Thymus (tissue), 11 donors: ENCODE measurements around the gene HEXD. TPM values are rescaled to one million over a fixed set of nuclear protein-coding genes. Genes with fewer than 3 reads are reported as not detected.

Experiments used
- DNase-seq, 9 donors: peaks; one replicate each; pipeline ENCODE4 v3.0.0-alpha.2; 2013; ENCODE audit warnings: low spot score in 9 of 9, low read depth in 6 of 9, missing footprints in 1 of 9
- H3K27ac ChIP-seq, 2 donors: one replicate each; pipeline ENCODE4 v1.5.1; 2013; ENCODE audit warnings: control low read depth in 1 of 2, low read depth in 1 of 2, low read length in 1 of 2, mild to moderate bottlenecking in 1 of 2, moderate library complexity in 1 of 2
- H3K27me3 ChIP-seq, 2 donors: one replicate each; pipeline ENCODE4 v1.5.1; 2013; ENCODE audit warnings: low read length in 1 of 2; ENCODE audit not compliant: control insufficient read depth in 2 of 2, insufficient read depth in 1 of 2
- H3K36me3 ChIP-seq, 2 donors: one replicate each; pipeline ENCODE4 v1.5.1; 2013; ENCODE audit warnings: low read length in 1 of 2, mild to moderate bottlenecking in 1 of 2, moderate library complexity in 1 of 2; ENCODE audit not compliant: control insufficient read depth in 2 of 2, insufficient read depth in 2 of 2
- H3K4me1 ChIP-seq, 2 donors: one replicate each; pipeline ENCODE4 v1.5.1; 2013; ENCODE audit warnings: low read length in 2 of 2; ENCODE audit not compliant: control insufficient read depth in 2 of 2, insufficient read depth in 2 of 2
- H3K4me3 ChIP-seq, 2 donors: one replicate each; pipeline ENCODE4 v1.5.1; 2013; ENCODE audit warnings: low read length in 2 of 2, control low read depth in 1 of 2, mild to moderate bottlenecking in 1 of 2
- H3K9me3 ChIP-seq, 2 donors: one replicate each; pipeline ENCODE4 v1.5.1; 2013; ENCODE audit warnings: low read length in 1 of 2, mild to moderate bottlenecking in 1 of 2; ENCODE audit not compliant: control insufficient read depth in 2 of 2, insufficient read depth in 1 of 2
- WGBS: extraction: QIAGEN DNeasy Blood & Tissue Kit; methylation state at CpG from one replicate; pipeline ENCODE4 v1.1.7; 2013; 5-methylcytosine and 5-hydroxymethylcytosine counted together
- polyA plus RNA-seq: library from polyadenylated mRNA; stranded (reverse); fragments of 200-250 nt; gene quantifications from one replicate; pipeline ENCODE4 v1.2.3, GENCODE V29; 2013
- total RNA-seq: library from RNA; stranded (reverse); fragments of 120-200 nt; gene quantifications from one replicate; pipeline ENCODE4 v1.2.4, GENCODE V29; 2013
- donor health status: healthy.

The HEXD gene
- total and polyA plus RNA-seq, 2 donors, result 15.9 to 186 TPM

GRCh38 chr17:82392209-82392920 lies 25.8 kb upstream of the HEXD start:
- H3K4me3 ChIP-seq, result no peak overlapping the region
- H3K27ac ChIP-seq, result no peak overlapping the region
- peaks cover 2 to 9% of the 10 kb centered on the region in 2 donors for H3K27me3 ChIP-seq
- H3K9me3 ChIP-seq, result no peaks in the 10 kb centered on the region
- no peaks in the 10 kb centered on the region for H3K4me1 ChIP-seq
- 97% methylated on average over 28 of the region's 28 CpGs for WGBS
- no peak for DNase-seq
- peaks cover 2 to 19% of the 10 kb centered on the region in 2 donors for H3K36me3 ChIP-seq

- H3K27me3 ChIP-seq, result peaks cover 0 to 4% of the 10 kb centered on the region in 2 donors
- peaks cover 2 to 19% of the 10 kb centered on the region in 2 donors for H3K36me3 ChIP-seq
- no peak overlapping the region for H3K27ac ChIP-seq
- WGBS, result 97% methylated on average over 15 of the region's 15 CpGs
- no peak for DNase-seq
- H3K4me1 ChIP-seq, result no peaks in the 10 kb centered on the region
- H3K4me3 ChIP-seq, result no peak overlapping the region
- no peaks in the 10 kb centered on the region for H3K9me3 ChIP-seq
Measured at GRCh38 chr17:82392941-82393340, 25.2 kb upstream of the HEXD start.

- H3K27me3 ChIP-seq, result no peaks in the 10 kb centered on the region
- peaks cover 2 to 3% of the 10 kb centered on the region in 2 donors for H3K4me1 ChIP-seq
- H3K9me3 ChIP-seq, result no peaks in the 10 kb centered on the region
- peaks cover 2 to 19% of the 10 kb centered on the region in 2 donors for H3K36me3 ChIP-seq
- WGBS, result 96% methylated on average over 12 of the region's 12 CpGs
- H3K27ac ChIP-seq, result no peak overlapping the region
- no peak overlapping the region for H3K4me3 ChIP-seq
- no peak for DNase-seq
Measured at GRCh38 chr17:82394278-82394677, 23.9 kb upstream of the HEXD start.

GRCh38 chr17:82396601-82397435 lies 21.3 kb upstream of the HEXD start:
- DNase-seq, result no peak
- WGBS, result 92% methylated on average over 19 of the region's 19 CpGs
- Histone ChIP-seq H3K27ac (no peak overlapping the region), H3K4me3 (no peak overlapping the region), H3K4me1 (peaks cover 13 to 24% of the 10 kb centered on the region in 2 donors), H3K36me3 (peaks cover 2 to 20% of the 10 kb centered on the region in 2 donors), H3K9me3 (peaks cover 0 to 3% of the 10 kb centered on the region in 2 donors), H3K27me3 (no peaks in the 10 kb centered on the region)

- no peak overlapping the region for H3K27ac ChIP-seq
- WGBS, result 96% methylated on average over 38 of the region's 38 CpGs
- peaks cover 2 to 16% of the 10 kb centered on the region in 2 donors for H3K36me3 ChIP-seq
- H3K4me3 ChIP-seq, result no peak overlapping the region
- no peaks in the 10 kb centered on the region for H3K27me3 ChIP-seq
- peaks cover 0 to 3% of the 10 kb centered on the region in 2 donors for H3K9me3 ChIP-seq
- no peak for DNase-seq
- H3K4me1 ChIP-seq, result peaks cover 13 to 28% of the 10 kb centered on the region in 2 donors
Measured at GRCh38 chr17:82397449-82398335, 20.5 kb upstream of the HEXD start.

- WGBS, result 95% methylated on average over 13 of the region's 13 CpGs
- H3K27ac ChIP-seq, result no peak overlapping the region
Measured at GRCh38 chr17:82399041-82399441, 19.1 kb upstream of the HEXD start.

GRCh38 chr17:82399601-82400101 lies 18.5 kb upstream of the HEXD start:
- Histone ChIP-seq H3K36me3 (peaks cover 4 to 10% of the 10 kb centered on the region in 2 donors), H3K4me3 (no peak overlapping the region), H3K27ac (no peak overlapping the region), H3K9me3 (peaks cover 0 to 3% of the 10 kb centered on the region in 2 donors), H3K4me1 (peaks cover 13 to 33% of the 10 kb centered on the region in 2 donors), H3K27me3 (no peaks in the 10 kb centered on the region)
- DNase-seq, result peak in 3 of 9 donors; percentile 22 to 52 (median 31)
- 87% methylated on average over 18 of the region's 18 CpGs for WGBS

More at GRCh38 chr17:82399041-82399441, 19.1 kb upstream of the HEXD start:
- no peak for DNase-seq
- no peak overlapping the region for H3K4me3 ChIP-seq
- H3K9me3 ChIP-seq, result peaks cover 0 to 3% of the 10 kb centered on the region in 2 donors
- H3K36me3 ChIP-seq, result peaks cover 6 to 12% of the 10 kb centered on the region in 2 donors
- no peaks in the 10 kb centered on the region for H3K27me3 ChIP-seq
- H3K4me1 ChIP-seq, result peaks cover 13 to 33% of the 10 kb centered on the region in 2 donors

GRCh38 chr17:82400206-82400605 lies 17.9 kb upstream of the HEXD start:
- peaks cover 4 to 10% of the 10 kb centered on the region in 2 donors for H3K36me3 ChIP-seq
- H3K27me3 ChIP-seq, result no peaks in the 10 kb centered on the region
- H3K27ac ChIP-seq, result no peak overlapping the region
- peak in 1 of 9 donors; percentile 16 for DNase-seq
- peaks cover 0 to 3% of the 10 kb centered on the region in 2 donors for H3K9me3 ChIP-seq
- H3K4me1 ChIP-seq, result peaks cover 13 to 33% of the 10 kb centered on the region in 2 donors
- 33% methylated on average over 7 of the region's 7 CpGs for WGBS
- H3K4me3 ChIP-seq, result no peak overlapping the region
